ENCODE measurements around the gene SLC22A6.

DNA sequence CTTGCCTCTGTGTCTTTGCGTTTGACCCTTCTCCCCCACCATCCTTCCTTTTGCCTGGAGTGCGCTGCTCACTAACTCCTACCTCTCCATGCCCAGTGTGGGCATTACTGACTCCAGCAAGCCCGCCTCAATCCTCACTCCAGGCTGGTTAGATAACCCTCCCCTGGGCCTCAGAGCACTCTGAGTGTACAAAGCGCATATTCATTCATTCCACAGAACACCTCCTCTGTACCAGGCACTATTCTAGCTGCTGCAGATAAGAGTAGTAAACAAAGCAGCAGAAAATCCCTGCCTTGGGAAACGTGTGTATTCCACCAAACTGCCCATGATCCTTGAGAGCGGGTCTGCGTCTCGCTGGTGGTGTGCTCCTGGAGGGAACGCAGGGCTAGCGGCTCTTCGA, 27.7 kb upstream of the SLC22A6 start:
- TF ChIP-seq CTCF (IDR thresholded peaks at IDR 0.05) (no peak), EP300 (IDR thresholded peaks at IDR 0.05) (no peak), POLR2A (IDR thresholded peaks at IDR 0.05) (no peak), POLR2AphosphoS5 (IDR thresholded peaks at IDR 0.05) (peak in 2 of 3 donors; percentile 6 to 43)
